Motor neuron (in vitro differentiated cells): ENCODE results near the gene ZNF407. TPM values are rescaled to one million over a fixed set of nuclear protein-coding genes. Genes with fewer than 3 reads are reported as not detected.

Experiments
- ATAC-seq, 8 experiments: fragments of 200-7000 bp; cut with Tn5 transposase; replicated peaks in 6 of 8; 2 replicates each; pipeline ENCODE4 v1.8.0; 2021; ENCODE audit warnings: mild to moderate bottlenecking in 8 of 8, moderate library complexity in 8 of 8
- H3K27ac ChIP-seq, 2 donors: fragments of 250-450 bp; sonication (Bioruptor Pico); 2 replicates each; pipeline ENCODE4 v1.9.0; 2021; ENCODE audit warnings: antibody characterized with exemption in 2 of 2, mild to moderate bottlenecking in 2 of 2, moderate library complexity in 1 of 2
- H3K4me1 ChIP-seq, 2 donors: fragments of 250-450 bp; sonication (Bioruptor Pico); replicated peaks in 1 of 2; 2 replicates each; pipeline ENCODE4 v1.6.1; 2021; ENCODE audit warnings: antibody characterized with exemption in 2 of 2, mild to moderate bottlenecking in 2 of 2, moderate library complexity in 1 of 2
- H3K4me3 ChIP-seq, 5 donors: fragments of 250-450 bp; sonication (Bioruptor Pico); 2 replicates each; pipeline ENCODE4 v1.9.0; 2021; ENCODE audit warnings: antibody characterized with exemption in 5 of 5, mild to moderate bottlenecking in 5 of 5, moderate library complexity in 4 of 5
- WGBS, 10 experiments: fragments of 450-650 bp; shearing (Covaris generic); methylation state at CpG; one replicate each; pipeline ENCODE4 v1.0.0; 2022; 5-methylcytosine and 5-hydroxymethylcytosine counted together
- in situ Hi-C, 9 experiments: fragments of 400-800 bp; cut with MboI; loops; one replicate each; pipeline ENCODE4 v1.15.0; 2021; ENCODE audit warnings: low sequenced_read_pairs in 9 of 9, low pct_unique_long_range_greater_than_20kb in 2 of 9; ENCODE audit not compliant: unreplicated experiment in 9 of 9
- total RNA-seq, 8 experiments: library from RNA; unstranded; fragments of 300-600 nt; gene quantifications; 2 replicates each; pipeline versions ENCODE4 v1.2.3 to v1.2.4, GENCODE V29; 2022

Gene ZNF407
- total RNA-seq, 8 experiments from 2014 or later = 7.9 to 23.6 (median 11.6) TPM

DNA sequence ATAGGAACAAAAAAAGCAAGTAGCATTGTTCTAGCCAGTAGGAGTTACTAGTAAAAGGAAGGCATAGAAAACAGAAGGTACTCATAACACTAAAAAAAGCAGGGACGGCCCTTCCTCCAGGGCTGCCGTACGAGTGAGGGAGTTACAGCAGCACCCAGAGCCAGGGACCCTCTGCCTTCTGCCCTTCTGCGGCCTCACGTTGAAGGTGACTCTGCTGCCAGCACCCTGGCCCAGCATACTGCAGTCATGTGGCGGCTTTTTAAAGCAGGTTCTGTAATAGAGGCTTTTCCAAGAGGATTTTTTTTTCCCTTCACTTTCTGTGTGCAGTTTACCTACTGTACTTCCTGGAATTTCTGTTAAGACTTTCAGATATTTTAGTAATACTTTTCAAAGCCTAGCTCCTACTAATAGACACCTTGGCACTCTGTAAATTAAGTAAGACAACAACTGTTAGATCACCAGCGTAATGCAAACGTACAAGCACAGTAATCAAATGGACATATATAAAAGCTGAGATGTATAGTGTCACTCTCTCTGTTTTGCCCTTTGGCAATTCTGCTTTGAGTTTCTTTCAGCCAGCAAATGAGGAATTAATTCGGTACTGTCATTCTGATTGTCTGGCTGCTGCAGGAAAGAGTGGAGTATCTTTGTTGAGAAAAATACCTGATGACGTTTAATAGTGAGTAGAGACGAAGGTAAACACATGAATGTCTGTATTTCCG, 449.7 kb downstream of the ZNF407 start:
- ATAC-seq = peak in 5 of 8 experiments; percentile 52 to 83 (median 68)
- in situ Hi-C loops = no loop called here

DNA sequence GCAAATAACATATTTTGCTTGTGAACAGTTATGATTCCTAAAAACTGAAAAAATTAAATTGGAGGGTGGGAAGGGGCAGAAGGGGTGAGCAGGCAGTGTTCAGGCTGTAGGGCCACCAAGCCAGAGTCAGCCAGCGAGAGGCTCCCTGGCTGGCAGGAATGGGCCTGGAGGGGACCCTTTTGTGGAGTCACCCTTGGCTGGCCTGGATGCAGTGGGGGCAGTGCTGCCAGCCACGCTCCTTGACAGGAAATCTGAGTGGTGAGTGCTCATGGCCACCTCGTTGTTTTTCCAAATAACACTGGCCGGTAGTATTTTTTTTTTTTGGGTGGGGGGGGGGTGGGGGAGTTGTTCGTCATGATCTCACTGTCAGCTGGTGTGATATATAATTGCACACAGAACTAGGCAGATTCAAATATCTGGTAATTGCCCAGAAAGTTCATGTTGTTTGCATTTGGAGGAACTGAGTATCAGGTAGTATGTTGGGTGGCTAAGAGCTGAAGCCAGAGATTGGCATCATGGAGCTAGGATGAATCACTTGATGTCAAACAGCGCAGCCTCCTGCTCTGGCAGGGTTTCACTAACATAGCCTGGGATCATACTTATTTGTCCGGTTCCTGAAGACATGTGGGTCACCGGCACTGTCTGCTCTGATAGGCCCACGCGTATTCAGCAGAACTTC, 451.2 kb downstream of the ZNF407 start:
- H3K4me3 ChIP-seq = no peak overlapping the region
- 83 to 100% (median 97%) methylated on average over 1 to 5 of the region's 10 CpGs; no CpG with 5 or more reads in 2 of the 10 experiments for WGBS, 10 experiments
- no peak overlapping the region for H3K27ac ChIP-seq
- in situ Hi-C loops = no loop called here
- ATAC-seq = no peak
- H3K4me1 ChIP-seq = peaks cover 15 to 32% of the 10 kb centered on the region in 2 donors

More for the DNA sequence above, 449.7 kb downstream of the ZNF407 start:
- Histone ChIP-seq H3K4me3 (no peak overlapping the region), H3K4me1 (peaks cover 15 to 32% of the 10 kb centered on the region in 2 donors), H3K27ac (no peak overlapping the region)
- 30 to 90% (median 78%) methylated on average over 3 to 11 of the region's 12 CpGs for WGBS, 10 experiments

DNA sequence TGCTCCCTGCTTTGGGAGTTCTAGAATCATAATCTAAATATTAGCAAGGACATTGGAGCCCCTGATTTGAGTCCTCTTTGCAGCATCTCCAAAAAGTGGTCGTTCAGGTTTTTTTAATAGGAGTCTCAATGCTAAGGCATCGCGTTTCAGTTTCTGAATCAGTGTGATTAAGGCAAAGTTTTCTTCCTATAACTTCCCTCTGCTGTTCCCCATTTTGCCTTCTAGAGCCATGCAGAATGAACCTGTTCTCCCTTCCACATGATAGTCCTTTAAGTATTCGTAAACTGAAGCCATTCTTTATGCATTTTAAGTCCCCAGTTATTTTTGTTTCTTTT, 451.8 kb downstream of the ZNF407 start:
- ATAC-seq = no peak
- H3K4me3 ChIP-seq = no peak overlapping the region
- in situ Hi-C loops = no loop called here
- H3K27ac ChIP-seq = no peak overlapping the region
- WGBS, 10 experiments = 88 to 100% (median 93%) methylated on average over 1 to 4 of the region's 4 CpGs; no CpG with 5 or more reads in 1 of the 10 experiments
- peaks cover 15 to 32% of the 10 kb centered on the region in 2 donors for H3K4me1 ChIP-seq

DNA sequence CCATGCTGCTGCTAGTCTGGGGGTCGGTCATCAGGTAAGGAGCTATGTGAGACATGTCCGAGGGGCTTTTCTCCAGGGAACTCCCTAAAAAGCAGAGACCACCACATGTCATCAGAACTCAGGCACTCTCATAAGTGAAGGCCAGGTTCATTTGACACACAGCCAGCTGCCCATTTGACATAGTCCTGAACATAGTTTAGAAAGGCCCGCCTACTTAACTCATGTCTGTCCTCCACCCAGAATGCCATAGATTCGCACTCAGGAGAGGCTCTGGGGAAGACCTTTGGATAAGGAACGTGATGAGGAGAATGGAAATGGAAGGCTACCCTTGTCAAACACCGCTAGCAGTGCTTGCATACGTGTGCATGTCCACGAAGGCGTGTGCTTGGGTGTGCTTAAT, 454.1 kb downstream of the ZNF407 start:
- Histone ChIP-seq H3K4me3 (no peak overlapping the region), H3K4me1 (peaks cover 12 to 16% of the 10 kb centered on the region in 2 donors), H3K27ac (no peak overlapping the region)
- in situ Hi-C loops = no loop called here
- ATAC-seq = no peak
- 80 to 100% (median 100%) methylated on average over 1 to 4 of the region's 9 CpGs; no CpG with 5 or more reads in 3 of the 10 experiments for WGBS, 10 experiments

DNA sequence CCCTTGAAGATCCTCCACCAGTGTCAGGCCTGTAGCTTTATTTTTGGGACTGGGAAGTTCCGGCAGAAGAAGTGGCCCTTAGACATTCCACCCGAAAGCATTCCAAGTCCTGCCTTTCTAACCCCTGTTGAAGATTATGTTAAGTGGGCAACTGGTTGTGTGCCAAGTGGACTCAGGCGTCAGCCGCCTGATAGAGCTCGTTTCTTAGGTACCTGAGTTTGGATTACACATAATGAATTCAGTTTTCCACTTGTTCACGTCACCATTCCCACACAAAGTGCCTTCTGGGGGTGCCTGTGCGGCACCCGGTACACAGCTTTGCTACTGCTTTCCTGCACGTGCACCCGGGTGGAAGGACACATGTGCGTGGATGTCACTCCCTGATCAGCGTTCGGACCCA, 454.8 kb downstream of the ZNF407 start:
- H3K4me1 ChIP-seq = peaks cover 8 to 16% of the 10 kb centered on the region in 2 donors
- in situ Hi-C loops = no loop called here
- WGBS, 10 experiments = 70 to 100% (median 93%) methylated on average over 1 to 7 of the region's 13 CpGs
- no peak overlapping the region for H3K4me3 ChIP-seq
- no peak overlapping the region for H3K27ac ChIP-seq
- ATAC-seq = no peak

DNA sequence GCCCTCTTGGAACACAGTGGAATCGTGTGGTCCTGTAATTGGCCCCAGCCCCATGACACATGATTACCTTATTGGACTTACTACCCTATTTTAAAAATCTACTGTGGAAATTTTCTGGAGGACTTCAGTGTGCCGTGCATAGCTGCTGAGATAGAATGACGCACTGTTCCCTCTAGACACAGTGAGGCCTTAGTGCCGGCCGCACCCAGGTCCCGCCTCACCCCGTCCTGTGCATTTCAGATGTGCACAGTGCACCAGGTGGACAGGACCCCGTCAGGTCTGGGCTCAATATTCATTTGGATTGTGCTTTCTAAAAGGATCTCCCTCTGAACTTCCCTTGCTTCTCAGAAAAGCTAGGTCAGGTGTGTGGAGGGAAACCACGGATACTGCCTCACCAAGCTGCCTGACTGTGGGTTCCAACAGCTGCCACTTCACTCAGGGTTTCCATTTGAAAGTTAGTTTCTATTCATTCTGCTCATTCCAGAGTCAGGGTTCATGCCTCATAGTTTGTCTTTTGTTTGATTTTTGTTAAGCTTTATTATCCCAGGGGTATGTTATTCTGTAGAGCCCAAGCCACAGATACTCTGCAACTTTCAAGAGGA, 455.5 kb downstream of the ZNF407 start:
- no peak for ATAC-seq
- WGBS, 10 experiments = 80 to 100% (median 100%) methylated on average over 1 to 4 of the region's 9 CpGs; no CpG with 5 or more reads in 3 of the 10 experiments
- Histone ChIP-seq H3K27ac (no peak overlapping the region), H3K4me3 (no peak overlapping the region), H3K4me1 (peaks cover 2 to 14% of the 10 kb centered on the region in 2 donors)
- in situ Hi-C loops = no loop called here

DNA sequence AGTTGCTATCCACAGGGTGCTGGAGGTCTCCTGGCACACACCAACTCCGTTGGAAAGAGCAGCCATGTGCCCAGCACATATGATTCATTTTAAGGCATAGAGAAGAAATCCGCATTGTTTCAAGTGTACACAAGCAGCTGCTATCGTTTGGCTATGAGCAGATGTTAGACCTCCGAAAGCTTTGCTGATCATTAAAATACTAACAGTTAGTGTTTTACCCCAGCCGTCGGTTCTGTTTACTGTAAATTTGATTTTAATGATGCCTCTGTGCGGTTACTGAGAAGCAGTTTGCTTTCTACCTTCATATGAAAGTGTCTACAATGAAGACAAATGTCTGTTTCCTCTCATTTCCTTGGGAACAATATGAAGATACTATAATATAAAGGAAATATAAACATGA, 456.4 kb downstream of the ZNF407 start:
- ATAC-seq = no peak
- 73 to 100% (median 86%) methylated on average over 3 to 7 of the region's 7 CpGs; no CpG with 5 or more reads in 2 of the 10 experiments for WGBS, 10 experiments
- H3K4me1 ChIP-seq = peaks cover 0 to 17% of the 10 kb centered on the region in 2 donors
- in situ Hi-C loops = no loop called here
- H3K27ac ChIP-seq = no peak overlapping the region
- H3K4me3 ChIP-seq = no peak overlapping the region

DNA sequence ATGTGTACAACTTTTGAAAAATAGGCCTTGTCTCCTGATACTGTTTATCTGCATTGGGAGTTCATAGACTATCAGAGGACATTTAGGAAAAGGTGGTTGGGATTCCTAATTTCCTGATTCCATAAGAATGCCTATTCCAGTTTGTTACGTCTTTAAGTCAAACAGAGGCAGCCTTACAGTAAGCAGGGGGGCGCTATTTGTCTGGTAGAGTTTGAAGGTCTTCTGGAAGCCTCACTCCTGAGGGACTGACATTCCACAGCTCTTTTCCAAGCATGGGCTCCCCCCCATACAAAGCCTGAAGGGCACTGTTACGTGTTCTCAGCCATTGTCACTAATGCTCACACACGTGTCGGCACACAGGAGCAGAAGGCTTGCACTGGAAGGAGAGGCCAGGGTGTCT, 456.9 kb downstream of the ZNF407 start:
- H3K27ac ChIP-seq = no peak overlapping the region
- no peak for ATAC-seq
- in situ Hi-C loops = no loop called here
- no peak overlapping the region for H3K4me3 ChIP-seq
- peaks cover 0 to 20% of the 10 kb centered on the region in 2 donors for H3K4me1 ChIP-seq
- 70 to 100% (median 93%) methylated on average over 1 to 5 of the region's 5 CpGs; no CpG with 5 or more reads in 4 of the 10 experiments for WGBS, 10 experiments

DNA sequence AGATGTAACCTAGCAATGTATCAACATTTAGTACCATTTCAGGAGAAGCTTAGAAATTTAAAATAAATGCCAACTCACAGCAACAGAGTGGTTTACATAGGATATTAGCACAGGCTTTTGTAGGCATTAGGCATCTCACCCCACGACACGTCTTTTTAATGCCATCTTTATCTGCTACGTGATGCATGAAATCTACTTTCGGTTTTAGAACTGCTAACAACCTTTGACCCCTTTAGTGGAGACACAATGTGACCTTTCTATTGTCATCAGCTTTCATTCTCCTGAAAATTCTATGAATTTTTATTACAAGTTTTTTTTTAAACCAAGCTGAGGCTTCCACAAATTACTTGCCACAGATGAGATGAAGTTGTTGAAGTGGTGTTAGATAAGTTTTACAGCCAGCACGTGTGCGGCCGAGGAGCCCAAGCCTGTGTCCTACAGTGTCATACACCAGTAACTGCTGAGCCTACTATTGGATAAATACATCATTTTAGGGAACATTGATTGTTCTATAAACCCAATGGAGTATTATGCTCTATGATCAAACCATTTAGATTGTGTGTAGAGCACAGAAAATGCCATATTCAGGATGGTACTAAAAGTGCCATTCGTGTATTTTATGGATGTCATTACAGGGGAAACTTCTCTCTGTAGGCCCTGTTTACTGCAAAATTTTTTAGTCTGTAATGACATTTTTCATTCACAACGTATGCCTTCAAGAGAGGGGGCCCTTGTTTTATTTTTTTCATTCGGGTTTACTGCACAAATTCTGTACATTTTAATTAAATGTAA, 459.7 kb downstream of the ZNF407 start:
- in situ Hi-C loops = no loop called here
- WGBS, 10 experiments = 50 to 100% (median 73%) methylated on average over 1 to 7 of the region's 10 CpGs
- peaks cover 0 to 20% of the 10 kb centered on the region in 2 donors for H3K4me1 ChIP-seq
- ATAC-seq = peak in 1 of 8 experiments; percentile 6
- no peak overlapping the region for H3K27ac ChIP-seq
- no peak overlapping the region for H3K4me3 ChIP-seq

DNA sequence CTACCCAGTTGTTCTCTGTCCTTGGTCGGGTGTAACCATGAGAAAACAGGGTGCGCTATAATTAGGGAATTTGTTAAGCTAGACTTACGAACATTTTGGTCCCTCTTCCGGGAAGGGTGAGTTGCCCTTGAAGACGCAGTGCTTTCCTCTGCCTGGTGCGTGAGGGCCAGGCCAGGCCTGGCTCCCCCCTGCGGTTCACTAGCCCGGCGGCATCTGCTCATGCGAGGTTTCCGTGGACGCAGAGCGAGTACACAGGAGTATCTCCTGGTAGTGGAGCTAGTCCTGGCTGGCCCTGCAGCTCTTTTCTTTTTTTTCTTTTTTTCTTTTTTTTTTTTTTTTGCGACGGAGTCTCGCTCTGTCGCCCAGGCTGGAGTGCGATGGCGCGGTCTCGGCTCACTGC, 462.5 kb downstream of the ZNF407 start:
- Histone ChIP-seq H3K4me3 (no peak overlapping the region), H3K4me1 (peaks cover 0 to 20% of the 10 kb centered on the region in 2 donors), H3K27ac (no peak overlapping the region)
- no peak for ATAC-seq
- in situ Hi-C loops = no loop called here
- WGBS, 10 experiments = 86 to 100% (median 98%) methylated on average over 1 to 14 of the region's 21 CpGs

DNA sequence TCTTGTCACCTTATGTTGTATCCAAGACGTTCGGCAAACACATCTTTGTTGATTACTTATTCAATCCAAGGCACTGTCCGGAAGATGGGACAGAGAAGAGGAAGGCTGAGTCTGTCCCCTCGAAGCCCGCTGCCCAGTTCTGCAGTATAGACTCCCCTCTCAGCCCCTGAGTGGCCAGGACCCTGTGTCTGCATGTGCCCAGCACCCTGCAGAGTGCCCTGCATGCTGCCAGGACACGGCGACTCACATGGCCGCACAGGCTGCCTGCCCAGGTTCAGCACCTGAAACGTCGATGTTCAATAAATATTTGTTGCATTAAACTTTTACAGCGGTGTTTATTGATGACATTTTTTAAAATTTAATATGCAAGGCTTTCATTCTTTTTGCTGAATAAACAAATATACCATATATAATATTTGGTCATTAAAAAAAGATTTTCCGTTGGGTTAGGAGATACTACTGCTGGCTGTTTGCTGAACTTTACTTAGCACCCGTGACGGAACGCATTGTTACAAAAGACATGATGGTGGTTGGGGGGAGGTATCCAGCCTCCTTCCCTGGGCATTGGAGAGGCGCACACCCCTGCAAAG, 464.7 kb downstream of the ZNF407 start:
- ATAC-seq = no peak

DNA sequence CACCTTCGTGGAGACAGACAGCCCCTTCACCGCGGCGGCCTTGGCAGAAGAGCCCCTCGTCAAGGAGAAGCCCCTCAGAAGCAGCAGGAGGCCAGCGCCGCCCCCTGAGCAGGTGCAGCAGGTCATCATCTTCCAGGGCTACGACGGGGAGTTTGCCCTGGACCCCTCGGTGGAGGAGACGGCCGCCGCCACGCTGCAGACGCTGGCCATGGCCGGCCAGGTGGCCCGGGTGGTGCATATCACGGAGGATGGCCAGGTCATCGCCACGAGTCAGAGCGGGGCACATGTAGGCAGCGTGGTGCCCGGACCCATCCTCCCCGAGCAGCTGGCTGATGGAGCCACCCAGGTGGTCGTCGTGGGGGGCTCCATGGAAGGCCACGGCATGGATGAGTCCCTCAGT, 465.5 kb downstream of the ZNF407 start:
- Histone ChIP-seq H3K4me1 (peaks cover 16 to 30% of the 10 kb centered on the region in 2 donors), H3K4me3 (no peak overlapping the region), H3K27ac (no peak overlapping the region)
- WGBS, 10 experiments = 82 to 100% (median 95%) methylated on average over 1 to 9 of the region's 27 CpGs; no CpG with 5 or more reads in 6 of the 10 experiments
- in situ Hi-C loops = no loop called here
- no peak for ATAC-seq

More for the DNA sequence above, 464.7 kb downstream of the ZNF407 start:
- Histone ChIP-seq H3K4me3 (no peak overlapping the region), H3K27ac (no peak overlapping the region), H3K4me1 (peaks cover 16 to 33% of the 10 kb centered on the region in 2 donors)
- 85 to 100% (median 94%) methylated on average over 2 to 14 of the region's 16 CpGs for WGBS, 10 experiments
- in situ Hi-C loops = no loop called here
